ENCODE data around the gene TAC4. TPM values are rescaled to one million over a fixed set of nuclear protein-coding genes. Genes with fewer than 3 reads are reported as not detected.

Gene TAC4
- polyA plus RNA-seq, 2 of the 4 experiments (the other 2 are of a cell fraction) = not detected

GRCh38 chr17:49820773-49821172 lies 27.1 kb downstream of the TAC4 start:
- H3K27ac ChIP-seq = no peak overlapping the region
- TF ChIP-seq NR3C1 (IDR thresholded peaks at IDR 0.05) (no peak), MYC (IDR thresholded peaks at IDR 0.05; ENCODE audit: borderline replicate concordance, low read length) (no peak), RCOR1 (IDR thresholded peaks at IDR 0.05; ENCODE audit: low read depth, low read length) (no peak), HOXA7 (CRISPR knock-in tag; IDR thresholded peaks at IDR 0.05) (no peak), JUN (IDR thresholded peaks at IDR 0.05) (no peak), RFX5 (IDR thresholded peaks at IDR 0.05) (no peak), NPAS2 (CRISPR knock-in tag; IDR thresholded peaks at IDR 0.05; ENCODE audit: borderline replicate concordance) (no peak), USF2 (IDR thresholded peaks at IDR 0.05) (no peak), FOSL2 (IDR thresholded peaks at IDR 0.05) (no peak), FOSL2 (CRISPR knock-in tag; IDR thresholded peaks at IDR 0.05) (no peak), HOXB5 (CRISPR knock-in tag; IDR thresholded peaks at IDR 0.05) (no peak), FOXS1 (CRISPR knock-in tag; IDR thresholded peaks at IDR 0.05) (no peak), SREBF2 (IDR thresholded peaks at IDR 0.05) (no peak), FOSB (CRISPR knock-in tag; IDR thresholded peaks at IDR 0.05) (no peak), CTCF (IDR thresholded peaks at IDR 0.05) (no peak), KDM1A (IDR thresholded peaks at IDR 0.05; ENCODE audit: low read depth) (no peak), HDAC2 (IDR thresholded peaks at IDR 0.05) (no peak), RARB (CRISPR knock-in tag; IDR thresholded peaks at IDR 0.05) (no peak)
- TF ChIP-seq, protein P1, sequence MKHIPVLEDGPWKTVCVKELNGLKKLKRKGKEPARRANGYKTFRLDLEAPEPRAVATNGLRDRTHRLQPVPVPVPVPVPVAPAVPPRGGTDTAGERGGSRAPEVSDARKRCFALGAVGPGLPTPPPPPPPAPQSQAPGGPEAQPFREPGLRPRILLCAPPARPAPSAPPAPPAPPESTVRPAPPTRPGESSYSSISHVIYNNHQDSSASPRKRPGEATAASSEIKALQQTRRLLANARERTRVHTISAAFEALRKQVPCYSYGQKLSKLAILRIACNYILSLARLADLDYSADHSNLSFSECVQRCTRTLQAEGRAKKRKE (CRISPR knock-in tag; IDR thresholded peaks at IDR 0.05; ENCODE audit: low read depth) = no peak
- FAIRE-seq (no peak), DNase-seq (ENCODE audit: low read depth in 1 of 2, low spot score in 1 of 2) (no peak), ATAC-seq (no peak)
- H3K4me3 ChIP-seq = no peak overlapping the region
- H3K4me2 ChIP-seq = no peak overlapping the region
- CTCF ChIA-PET = interaction anchor here (0.6 to 1.7 kb wide), 5 partner anchors 13 to 253 kb away, joined by 3 to 6 read pairs (median 4); no protein-coding TSS in a partner anchor
- H3K4me1 ChIP-seq = no peaks in the 10 kb centered on the region
- H3K9me3 ChIP-seq = no peaks in the 10 kb centered on the region
- POLR2A ChIA-PET = interaction anchor here (0.6 to 1.3 kb wide), 2 partner anchors 10 to 33 kb away, joined by 3 to 4 read pairs; no protein-coding TSS in a partner anchor
- 96% methylated on average over 1 of the region's 1 CpG for WGBS (ENCODE audit: missing lambda C conversion rate)

DNA sequence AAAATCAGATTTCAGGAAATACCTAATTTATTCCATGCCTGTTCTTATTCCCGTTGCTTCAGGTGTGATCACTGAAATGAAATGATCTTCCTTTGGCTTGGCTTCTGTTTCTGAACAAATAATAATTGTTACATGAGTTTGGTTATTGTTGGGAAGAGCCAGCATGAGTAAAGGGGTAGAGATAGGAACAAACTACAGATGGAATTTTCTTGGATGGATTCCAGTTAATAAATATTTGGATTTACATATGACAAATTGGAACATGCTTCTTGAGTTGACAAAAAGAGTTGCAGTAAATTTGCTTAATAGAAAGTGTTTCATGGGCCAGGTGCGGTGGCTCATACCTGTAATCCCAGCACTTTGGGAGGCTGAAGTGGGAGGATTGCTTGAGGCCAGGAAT lies 28.2 kb downstream of the TAC4 start:
- Histone ChIP-seq H3K4me3 (no peak overlapping the region), H3K4me2 (no peak overlapping the region), H3K27ac (no peak overlapping the region), H3K4me1 (no peaks in the 10 kb centered on the region), H3K9me3 (no peaks in the 10 kb centered on the region)
- DNase-seq (ENCODE audit: low read depth in 1 of 2, low spot score in 1 of 2) (no peak), FAIRE-seq (no peak), ATAC-seq (no peak)
- POLR2A ChIA-PET = interaction anchor here (1.3 kb wide), 1 partner anchor 31 kb away, joined by 4 read pairs; no protein-coding TSS in a partner anchor
- CTCF ChIA-PET = interaction anchor here (0.7 to 1.6 kb wide), 2 partner anchors 15 to 34 kb away, joined by 4 read pairs; no protein-coding TSS in a partner anchor
- 90% methylated on average over 2 of the region's 2 CpGs for WGBS (ENCODE audit: missing lambda C conversion rate)
- TF ChIP-seq, protein P2, sequence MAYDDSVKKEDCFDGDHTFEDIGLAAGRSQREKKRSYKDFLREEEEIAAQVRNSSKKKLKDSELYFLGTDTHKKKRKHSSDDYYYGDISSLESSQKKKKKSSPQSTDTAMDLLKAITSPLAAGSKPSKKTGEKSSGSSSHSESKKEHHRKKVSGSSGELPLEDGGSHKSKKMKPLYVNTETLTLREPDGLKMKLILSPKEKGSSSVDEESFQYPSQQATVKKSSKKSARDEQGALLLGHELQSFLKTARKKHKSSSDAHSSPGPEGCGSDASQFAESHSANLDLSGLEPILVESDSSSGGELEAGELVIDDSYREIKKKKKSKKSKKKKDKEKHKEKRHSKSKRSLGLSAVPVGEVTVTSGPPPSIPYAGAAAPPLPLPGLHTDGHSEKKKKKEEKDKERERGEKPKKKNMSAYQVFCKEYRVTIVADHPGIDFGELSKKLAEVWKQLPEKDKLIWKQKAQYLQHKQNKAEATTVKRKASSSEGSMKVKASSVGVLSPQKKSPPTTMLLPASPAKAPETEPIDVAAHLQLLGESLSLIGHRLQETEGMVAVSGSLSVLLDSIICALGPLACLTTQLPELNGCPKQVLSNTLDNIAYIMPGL (CRISPR knock-in tag; IDR thresholded peaks at IDR 0.05; ENCODE audit: borderline replicate concordance) = no peak
- TF ChIP-seq CEBPB (IDR thresholded peaks at IDR 0.05) = no peak
- no peak for TF ChIP-seq KDM5A (IDR thresholded peaks at IDR 0.05)
- TF ChIP-seq, protein P3, sequence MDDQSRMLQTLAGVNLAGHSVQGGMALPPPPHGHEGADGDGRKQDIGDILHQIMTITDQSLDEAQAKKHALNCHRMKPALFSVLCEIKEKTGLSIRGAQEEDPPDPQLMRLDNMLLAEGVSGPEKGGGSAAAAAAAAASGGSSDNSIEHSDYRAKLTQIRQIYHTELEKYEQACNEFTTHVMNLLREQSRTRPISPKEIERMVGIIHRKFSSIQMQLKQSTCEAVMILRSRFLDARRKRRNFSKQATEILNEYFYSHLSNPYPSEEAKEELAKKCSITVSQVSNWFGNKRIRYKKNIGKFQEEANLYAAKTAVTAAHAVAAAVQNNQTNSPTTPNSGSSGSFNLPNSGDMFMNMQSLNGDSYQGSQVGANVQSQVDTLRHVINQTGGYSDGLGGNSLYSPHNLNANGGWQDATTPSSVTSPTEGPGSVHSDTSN (IDR thresholded peaks at IDR 0.05) = no peak
- TF ChIP-seq RNF2 (IDR thresholded peaks at IDR 0.05; ENCODE audit: borderline replicate concordance, low read depth) = no peak
- TF ChIP-seq RAD21 (conservative IDR thresholded peaks at IDR 0.05 in 1 of 2, IDR thresholded peaks at IDR 0.05 in 1 of 2) = no peak
- no peak for TF ChIP-seq ZNF302 (CRISPR knock-in tag; IDR thresholded peaks at IDR 0.05)
- no peak for TF ChIP-seq EHF (CRISPR knock-in tag; IDR thresholded peaks at IDR 0.05)
- no peak for TF ChIP-seq ZSCAN20 (CRISPR knock-in tag; IDR thresholded peaks at IDR 0.05)
- no peak for TF ChIP-seq ESRRA (IDR thresholded peaks at IDR 0.05; ENCODE audit: borderline replicate concordance, low read length)
